GM21737 (cell line): ENCODE measurements around the gene IL25.
"Not testable (repeated sequence)": the region's sequence is repeated elsewhere in the genome, so short reads cannot be mapped to it uniquely, and the experiment has no call there.

Experiments used
- ATAC-seq: cut with Tn5 transposase; IDR thresholded peaks from one replicate; pipeline ENCODE4 v1.9.1; 2021; ENCODE audit warnings: mild to moderate bottlenecking, moderate library complexity; ENCODE audit not compliant: unreplicated experiment

IL25 gene

DNA sequence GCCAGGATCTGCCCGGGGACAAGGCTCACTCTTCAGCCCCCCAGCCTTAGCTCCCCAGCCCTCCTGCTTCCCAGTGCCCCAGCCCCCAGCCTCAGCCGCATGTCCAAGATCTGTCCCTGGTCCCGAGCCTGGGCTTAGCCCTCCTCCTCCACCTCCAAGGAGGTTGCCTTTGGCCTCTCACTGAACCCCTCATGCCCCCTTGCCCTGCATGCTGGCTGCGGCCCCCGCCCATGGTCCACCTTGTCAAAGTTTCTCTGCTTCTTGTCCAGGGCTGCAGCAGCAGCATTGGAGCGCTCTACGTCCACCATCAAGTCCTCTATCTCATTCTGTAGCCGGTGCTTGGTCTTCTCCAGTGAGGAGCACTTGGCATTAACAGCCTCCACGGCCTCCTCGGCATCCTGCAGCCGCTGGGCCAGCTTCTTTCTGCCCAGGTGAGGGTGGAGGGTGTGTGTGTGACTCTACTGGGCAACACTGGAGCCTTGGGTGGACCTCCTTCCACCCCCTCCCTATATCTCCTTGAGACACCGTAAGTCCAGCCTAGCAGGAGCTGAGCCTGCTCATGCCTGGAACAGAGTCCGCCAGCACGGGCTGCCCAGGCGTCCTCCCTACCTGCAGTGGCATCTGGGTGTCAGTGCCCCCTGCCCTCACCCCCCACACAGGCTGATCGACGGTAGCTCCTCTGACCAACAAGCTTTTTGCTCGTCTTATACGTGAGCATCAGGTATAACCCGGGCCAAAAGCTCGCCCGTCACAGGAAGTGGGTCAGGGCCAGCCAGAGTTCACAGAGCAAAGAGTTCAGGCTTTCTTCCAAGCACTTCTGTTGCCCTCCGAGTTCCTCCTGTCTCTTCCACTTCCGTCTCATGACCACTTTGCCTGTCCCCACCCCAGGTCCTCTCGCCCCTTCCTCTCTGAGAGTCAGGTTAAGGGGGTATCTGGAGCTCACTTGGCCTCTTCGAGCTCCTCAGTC lies 15.6 kb downstream of the IL25 start:
- ATAC-seq: no peak

DNA sequence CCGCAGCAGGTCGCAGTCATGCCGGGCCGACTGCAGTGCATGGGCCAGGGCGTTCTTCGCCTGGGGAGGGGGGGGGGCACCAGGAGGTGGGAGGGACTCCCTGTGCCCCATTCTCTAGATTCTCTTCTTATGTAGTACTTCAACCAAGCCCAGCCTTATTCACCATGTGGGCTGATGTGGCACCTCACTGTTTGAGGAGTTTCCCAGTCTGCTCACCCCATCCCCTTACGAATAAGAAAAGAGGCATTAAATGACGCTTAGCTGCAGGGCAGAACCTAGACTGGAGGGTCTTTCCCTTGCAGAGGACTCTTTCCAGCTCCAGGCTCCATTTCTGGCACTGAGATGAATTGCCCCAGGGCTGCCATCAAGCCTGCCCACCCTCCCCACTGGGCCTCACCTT lies 16.4 kb downstream of the IL25 start:
- ATAC-seq: no peak

DNA sequence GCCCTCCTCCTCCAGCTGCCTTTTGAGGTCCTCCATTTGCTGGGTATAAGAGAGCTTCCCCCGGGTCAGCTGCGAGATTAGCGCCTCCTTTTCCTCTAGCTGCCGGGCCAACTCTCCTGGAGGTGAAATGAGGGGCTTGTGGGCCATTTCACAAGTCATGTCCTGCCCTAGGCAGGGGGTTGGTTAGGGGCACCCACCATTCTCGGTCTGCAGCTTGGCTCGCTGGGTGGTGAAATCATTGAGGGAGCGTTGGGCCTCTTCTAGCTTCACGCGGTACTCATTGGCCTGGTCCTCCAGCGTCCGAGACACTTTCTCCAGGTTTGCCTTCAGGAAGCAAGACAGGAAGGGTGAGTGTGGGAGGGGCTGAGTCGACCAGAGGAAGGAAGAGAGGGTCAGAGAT lies 16.8 kb downstream of the IL25 start:
- no peak for ATAC-seq

DNA sequence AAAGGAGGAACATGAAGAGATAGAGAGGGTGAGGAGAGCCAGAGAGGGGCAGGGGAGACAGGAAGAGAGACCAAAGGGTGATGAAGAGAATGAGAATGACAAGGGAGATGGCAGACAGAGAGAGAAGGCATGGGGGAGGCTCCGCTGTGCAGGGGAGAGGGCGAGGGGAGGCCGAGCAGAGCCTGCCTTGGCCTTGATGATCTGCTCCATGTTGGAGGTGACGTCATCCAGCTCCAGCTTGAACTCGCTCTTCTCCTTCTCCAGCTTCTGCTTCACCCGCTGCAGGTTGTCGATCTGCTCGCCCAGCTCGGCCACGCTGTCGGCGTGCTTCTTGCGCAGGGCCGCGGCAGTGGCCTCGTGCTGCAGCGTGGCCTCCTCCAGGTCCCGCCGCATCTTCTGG lies 17.3 kb downstream of the IL25 start:
- ATAC-seq: not testable (repeated sequence)

DNA sequence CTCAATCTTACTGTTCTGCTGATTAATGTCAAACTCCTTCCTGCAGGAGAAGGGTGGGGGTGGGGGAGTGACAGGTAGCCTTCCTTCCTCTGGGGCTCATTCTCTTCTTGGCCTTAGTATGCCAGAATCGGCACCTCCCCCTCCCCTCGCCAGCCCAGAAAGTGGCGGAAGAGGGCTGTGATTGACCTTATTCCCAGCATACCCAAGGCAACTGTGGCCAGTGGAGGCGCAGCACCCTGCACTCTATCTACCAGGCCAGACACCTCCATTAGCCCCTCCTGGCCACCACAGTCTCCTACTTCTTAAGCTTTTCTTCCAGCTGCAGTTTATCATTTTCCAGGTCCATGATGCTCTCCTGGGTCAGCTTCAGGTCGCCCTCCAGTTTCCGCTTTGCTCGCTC lies 20.0 kb downstream of the IL25 start:
- no peak for ATAC-seq

DNA sequence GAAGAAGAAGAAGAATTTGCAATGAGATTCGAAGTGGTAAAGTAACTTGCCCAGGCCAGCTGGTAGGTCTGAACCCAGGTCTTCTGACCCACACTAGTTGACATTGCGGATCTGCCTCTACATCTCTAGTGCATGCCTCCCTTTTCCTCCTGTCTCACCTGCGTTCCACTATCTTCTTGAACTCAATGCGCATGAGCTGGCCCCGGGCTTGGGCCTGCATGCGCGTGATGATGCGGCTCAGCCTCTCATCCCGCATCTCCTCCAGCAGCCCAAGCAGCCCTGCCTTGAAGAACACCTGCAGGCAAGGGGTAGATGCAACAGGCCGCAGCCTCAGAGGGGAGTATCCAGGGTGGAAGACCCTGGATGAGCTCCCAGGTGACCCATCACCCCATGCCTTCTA lies 23.5 kb downstream of the IL25 start:
- ATAC-seq: no peak

DNA sequence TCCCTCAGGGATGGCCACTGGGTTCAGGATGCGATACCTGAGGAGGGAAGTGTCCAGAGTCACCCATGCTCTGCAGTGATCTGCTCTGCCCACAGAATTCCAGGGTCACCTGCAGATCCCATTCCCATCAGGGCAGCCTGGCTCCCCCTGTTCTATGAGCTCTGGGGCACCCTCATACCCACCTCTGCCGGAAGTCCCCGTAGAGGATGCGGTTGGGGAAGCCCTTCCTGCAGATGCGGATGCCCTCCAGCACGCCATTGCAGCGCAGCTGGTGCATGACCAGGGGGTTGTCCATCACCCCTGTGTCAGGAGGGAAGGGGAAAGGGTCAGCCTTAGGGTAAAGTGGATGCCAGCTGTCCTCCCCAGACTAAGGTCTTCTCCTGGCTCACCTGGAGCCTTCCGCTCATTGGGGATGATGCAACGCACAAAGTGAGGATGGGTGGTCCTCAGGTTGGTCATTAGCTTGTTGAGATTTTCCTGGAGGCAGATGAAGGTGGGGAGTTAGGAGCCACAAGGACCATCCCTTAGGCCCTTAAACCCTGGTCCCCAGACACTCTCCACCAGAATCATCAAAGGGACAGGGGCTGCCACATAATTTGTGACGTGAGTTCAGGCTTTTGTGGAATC lies 24.3 kb downstream of the IL25 start:
- ATAC-seq: no peak

DNA sequence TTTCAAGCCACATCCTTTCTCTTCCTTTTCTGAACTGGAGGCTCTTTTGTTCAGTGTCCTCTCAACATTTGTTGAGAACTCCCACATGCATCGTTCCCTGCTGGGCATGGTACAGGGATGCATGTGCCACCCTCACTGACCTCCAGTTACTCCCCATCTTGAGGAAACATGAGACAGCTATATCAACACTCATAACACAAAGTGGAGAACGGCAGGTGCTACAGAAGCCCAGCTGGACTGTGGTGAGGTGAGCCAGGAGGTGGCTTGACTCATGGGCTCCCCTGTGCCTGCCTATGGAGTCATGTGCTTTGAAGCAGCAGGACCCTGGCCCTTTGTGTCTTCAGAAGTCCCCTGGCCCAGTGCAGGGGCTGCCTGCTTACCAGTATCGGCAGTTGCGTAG lies 25.7 kb downstream of the IL25 start:
- ATAC-seq: no peak

DNA sequence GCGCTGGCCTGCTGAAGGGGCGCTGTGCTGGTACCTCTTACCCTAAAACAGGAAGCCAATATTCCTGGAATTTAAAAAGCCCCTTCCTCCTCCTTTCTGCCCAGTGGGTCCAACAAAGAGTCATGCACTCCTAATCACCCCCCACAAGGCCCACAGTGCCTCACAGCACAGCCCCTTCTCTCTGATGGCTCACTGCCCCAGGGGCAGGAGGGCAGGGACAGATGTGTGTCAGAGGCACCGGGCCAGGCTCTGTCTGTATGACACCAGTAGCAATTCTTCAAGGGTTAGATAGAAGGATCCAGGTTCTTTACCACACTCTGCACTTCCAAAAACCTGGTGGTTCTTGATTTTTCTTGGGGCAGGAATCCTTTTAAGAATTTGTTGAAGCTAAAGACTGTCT lies 26.5 kb downstream of the IL25 start:
- ATAC-seq: no peak

DNA sequence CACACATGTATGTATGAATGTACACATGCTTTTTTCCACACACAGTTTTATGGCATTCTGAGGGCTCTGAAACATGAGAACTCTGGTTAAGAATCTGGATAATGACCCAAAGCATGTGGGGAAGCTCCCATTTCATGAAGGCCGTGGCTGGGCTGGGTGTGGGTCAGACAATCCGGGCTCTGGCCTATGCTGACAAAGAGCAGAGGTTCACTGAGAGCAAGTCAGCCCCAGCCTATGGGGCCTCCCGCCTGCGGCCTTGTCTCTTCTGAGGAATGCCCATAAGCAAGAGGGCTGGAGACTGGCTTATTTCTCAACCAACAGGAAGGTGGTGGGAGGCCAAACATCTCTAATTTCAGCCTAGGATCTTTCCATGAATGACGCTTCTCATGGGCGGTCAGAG lies 27.0 kb downstream of the IL25 start:
- ATAC-seq: no peak

DNA sequence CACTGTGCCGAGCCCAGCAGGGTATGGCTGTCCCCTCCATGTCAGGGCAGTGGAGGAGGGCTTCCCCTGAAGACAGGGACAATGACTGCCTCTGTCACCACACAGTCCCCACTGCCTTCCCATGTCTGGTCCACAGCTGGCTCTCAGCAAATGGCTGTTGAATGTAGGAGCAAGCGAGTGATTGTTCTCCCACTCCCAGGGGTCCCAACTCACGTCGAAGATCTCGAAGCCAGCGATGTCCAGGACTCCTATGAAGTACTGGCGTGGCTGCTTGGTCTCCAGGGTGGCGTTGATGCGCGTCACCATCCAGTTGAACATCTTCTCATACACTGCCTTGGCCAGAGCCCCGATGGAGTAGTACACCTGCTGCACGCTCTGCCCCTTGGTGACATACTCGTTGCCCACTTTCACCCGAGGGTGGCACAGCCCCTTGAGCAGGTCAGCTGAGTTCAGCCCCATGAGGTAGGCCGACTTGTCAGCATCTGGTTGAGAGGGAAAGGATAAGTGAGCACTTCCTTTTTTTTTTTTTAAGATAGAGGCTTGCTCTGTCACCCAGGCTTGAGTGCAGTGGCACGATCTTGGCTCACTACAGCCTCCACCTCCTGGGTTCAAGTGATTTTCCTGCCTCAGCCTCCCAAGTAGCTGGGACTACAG lies 28.0 kb downstream of the IL25 start:
- not testable (repeated sequence) for ATAC-seq

DNA sequence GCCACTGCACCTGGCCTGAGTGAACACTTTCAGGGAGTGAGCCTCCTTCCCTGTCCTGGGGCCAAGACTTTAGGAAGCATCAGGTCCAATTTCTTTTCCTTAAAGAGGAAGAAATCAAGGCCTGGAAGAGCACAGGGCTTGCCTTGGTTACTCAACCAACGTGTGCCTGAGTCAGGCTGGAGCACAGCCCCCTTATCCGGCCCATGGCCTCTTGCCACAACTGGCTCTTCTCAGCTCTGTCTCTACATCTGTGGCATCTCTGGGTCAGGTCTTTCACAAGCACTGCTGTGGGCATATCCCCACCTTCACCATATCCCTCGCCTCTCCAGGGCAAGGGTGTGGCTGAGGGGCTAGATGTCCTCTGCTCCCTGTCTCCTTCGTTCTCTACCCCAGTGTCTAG lies 28.7 kb downstream of the IL25 start:
- no peak for ATAC-seq

DNA sequence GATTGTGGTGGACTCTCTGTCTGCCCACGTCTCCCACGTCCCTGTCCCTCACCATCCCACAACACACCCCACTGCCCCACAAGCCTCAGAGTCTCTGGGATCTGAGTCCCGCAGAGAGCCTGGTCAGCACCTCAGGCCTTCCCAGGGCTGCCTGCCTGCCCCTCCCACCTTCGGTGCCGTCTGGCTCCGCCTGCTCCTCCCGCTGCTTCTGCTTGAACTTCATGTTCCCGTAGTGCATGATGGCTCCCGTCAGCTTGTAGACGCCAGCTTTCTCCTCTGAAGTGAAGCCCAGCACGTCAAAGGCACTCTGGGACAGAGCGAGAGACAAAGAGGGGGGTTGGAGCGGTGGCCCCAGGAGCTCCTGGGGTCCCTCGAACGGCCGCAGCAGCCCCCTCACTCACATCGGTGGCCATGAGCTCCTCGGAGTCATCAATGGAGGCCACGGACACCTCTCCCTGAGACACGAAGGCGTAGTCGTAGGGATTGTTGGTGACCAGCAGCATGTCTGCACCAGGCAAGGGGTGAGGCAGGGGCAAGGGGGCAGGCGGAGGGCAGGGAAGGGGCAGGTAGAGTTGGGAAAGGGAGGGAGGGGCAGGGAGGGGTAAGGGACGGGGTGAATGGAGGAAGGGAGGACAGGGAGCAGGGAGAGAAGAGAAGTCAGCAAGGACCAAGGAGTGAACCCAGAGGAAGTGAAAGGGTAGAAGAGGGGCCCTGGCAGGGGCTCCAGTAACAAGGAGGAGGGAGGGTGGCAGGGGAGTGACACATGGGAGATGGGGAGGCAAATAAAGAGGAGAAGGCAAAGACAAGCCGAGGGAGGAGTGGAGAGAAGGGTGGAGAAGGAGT lies 29.9 kb downstream of the IL25 start:
- no peak for ATAC-seq

DNA sequence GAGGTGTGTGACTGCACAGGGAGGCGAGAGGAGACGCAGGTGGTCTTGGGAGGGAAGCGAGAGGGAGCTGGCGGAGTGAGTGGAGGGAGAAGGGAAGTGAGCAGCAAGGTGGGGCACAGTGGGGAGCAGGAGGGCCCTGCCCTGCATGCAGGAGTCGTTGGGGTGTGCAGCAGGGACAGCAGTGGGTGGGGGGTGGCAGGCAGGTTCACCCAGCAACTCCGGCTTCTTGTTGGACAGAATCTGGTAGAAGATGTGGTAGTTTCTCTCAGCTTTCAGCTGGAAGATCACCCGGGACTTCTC lies 30.5 kb downstream of the IL25 start:
- no peak for ATAC-seq

DNA sequence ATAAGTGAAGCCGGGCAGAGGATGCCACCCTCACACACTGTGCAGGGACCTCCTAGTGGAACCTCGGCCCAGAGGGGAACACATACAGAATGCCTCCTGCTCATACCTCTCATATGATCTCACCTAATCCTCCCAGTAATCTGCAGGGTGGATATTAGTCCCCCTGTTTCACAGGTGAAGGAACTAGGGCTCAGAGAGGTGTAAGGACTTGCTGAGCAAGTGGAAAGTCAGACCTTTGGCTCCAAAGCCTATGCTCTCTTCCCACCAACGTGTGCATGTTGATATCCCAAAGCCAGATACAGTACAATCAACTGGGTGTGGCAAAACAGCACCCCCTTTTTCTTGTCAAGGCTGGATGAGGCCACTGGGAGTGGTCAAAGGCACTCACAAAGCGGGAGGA lies 31.3 kb downstream of the IL25 start:
- ATAC-seq: no peak

DNA sequence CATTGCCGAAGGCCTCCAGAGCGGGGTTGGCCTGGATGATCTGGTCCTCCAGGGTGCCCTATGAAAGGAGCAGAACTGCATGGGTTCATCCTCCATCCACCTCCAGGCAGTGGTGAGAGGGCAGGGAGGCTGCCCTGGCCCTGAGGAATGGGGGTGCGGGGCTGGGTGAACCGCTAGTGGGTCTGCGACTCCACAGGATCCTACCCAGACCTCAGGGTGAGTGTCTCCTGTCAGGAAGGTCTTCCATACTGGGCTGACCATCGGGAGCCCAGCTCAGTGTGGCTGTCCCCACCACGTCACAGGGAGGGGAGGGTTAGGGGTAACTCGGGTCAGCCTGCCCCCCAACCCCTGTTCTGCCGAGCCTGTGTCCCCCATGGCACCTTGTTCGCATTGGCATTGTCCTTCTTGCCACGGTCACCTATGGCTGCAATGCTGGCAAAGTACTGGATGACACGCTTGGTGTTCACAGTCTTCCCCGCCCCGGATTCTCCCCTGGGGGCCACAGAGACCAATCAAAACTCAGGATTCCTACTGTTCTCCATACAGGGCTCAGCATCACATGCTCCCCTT lies 31.8 kb downstream of the IL25 start:
- ATAC-seq: no peak

DNA sequence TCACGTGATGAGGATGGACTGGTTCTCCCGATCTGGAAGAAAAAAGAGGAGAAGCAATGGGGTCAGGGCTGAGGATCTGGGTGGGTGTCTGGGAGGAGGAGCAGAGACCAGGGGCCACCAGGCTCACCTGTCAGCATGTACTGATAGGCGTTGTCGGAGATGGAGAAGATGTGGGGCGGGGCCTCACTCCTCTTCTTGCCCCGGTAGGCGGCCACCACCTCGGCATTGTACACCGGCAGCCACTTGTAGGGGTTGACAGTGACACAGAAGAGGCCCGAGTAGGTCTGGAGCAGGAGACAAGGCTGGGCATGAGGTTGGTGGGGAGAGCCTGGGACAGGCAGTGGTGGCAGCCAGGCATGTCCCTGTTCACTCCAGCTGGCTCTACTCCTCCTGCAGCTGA lies 32.5 kb downstream of the IL25 start:
- ATAC-seq: no peak

DNA sequence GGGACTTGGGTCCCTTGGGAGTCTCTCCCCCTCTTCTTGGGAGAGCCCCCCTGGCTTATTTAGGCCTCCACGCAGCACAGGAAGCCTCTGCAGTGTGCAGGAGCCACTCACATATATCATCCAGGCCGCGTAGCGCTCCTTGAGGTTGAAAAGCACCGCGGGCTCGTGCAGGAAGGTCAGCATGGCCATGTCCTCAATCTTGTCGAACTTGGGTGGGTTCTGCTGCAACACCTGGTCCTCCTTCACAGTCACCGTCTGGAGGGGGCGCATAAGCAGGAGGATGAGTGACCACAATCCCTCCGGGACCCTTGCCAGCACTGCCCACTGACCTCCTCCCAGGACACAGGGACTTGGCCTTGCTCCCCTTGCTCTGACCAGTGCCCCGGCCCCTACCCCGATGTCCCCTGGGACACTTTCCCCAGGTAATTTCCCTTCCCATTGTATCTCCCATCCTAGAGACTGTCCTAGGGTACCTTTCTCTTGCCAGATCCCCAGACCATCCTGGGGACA lies 33.0 kb downstream of the IL25 start:
- no peak for ATAC-seq

DNA sequence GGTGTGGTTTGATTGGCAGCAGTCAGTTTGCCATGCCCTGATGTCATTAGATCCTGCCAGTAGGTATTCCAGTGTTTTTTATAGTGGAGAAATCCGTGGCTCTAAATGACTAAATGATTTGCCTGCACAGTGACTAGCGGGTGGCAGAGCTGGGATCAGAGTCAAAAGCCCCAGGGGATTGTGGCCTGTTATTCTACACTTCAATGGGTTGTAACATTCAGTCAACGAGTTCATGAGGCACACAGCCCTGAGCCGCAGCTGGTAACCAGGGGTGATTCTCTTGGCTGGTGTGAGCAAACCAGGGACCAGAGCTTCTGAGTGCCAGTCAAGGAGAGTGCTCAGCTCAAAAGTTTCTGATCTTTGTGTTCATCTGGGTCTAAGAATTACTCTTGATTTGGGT lies 33.6 kb downstream of the IL25 start:
- no peak for ATAC-seq

DNA sequence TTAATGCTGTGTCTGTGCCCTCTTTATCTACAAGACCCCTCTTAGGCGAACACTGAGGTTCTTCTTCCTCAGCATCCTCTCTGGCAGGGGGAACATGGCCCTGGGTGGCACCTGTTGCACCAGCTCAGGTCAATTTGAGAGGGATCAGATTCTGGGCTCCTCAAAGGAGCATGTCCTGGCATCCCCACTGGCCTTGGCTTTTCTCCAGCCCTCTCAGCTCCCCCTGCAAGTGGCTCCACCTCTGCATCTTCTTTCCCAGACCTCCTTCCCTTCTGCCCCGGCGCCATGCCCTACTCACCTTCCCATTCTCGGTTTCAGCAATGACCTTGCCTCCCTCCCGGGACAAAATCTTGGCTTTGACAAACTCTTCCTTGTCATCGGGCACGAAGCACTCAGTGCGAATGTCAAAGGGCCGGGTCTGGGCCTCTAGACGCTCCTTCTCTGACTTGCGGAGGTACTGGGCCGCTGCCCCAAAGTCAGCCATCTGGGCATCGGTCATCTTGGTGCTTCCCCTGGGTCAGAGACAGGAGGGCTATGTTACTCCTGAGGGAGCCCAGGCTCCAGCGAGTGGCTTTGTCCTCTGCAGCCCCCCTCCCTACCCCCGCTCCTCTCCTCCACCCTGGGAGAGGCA lies 34.2 kb downstream of the IL25 start:
- ATAC-seq: no peak
